Eye (tissue), 1 donor: ENCODE data around the gene CPA1.
A peak's percentile ranks its signal among the peaks of the same experiment; 100 is the strongest.

ENCODE experiments used
- DNase-seq: peaks from one replicate; pipeline ENCODE4 v3.0.0-alpha.2; 2015

CPA1 gene

GRCh38 chr7:130397051-130397757 is 16.9 kb downstream of the CPA1 start:
- no peak for DNase-seq

GRCh38 chr7:130397758-130398073 is 17.4 kb downstream of the CPA1 start:
- peak; percentile 76 for DNase-seq

- DNase-seq: no peak
These were observed 18.3 kb downstream of the CPA1 start for GRCh38 chr7:130398526-130399090.

- DNase-seq: peak; percentile 57
These were observed 19.9 kb downstream of the CPA1 start for GRCh38 chr7:130400120-130400572.

GRCh38 chr7:130401101-130401500 is 20.8 kb downstream of the CPA1 start:
- no peak for DNase-seq

- no peak for DNase-seq
These were observed 21.3 kb downstream of the CPA1 start for GRCh38 chr7:130401578-130401977.

- DNase-seq: no peak
These were observed 24.7 kb downstream of the CPA1 start for GRCh38 chr7:130405003-130405402.

- DNase-seq: no peak
These were observed 28.9 kb downstream of the CPA1 start for GRCh38 chr7:130409067-130409711.

GRCh38 chr7:130409712-130410072 is 29.4 kb downstream of the CPA1 start:
- no peak for DNase-seq

- DNase-seq: no peak
These were observed 30.7 kb downstream of the CPA1 start for GRCh38 chr7:130410868-130411541.

GRCh38 chr7:130413201-130413600 is 32.9 kb downstream of the CPA1 start:
- no peak for DNase-seq

GRCh38 chr7:130415006-130415405 is 34.7 kb downstream of the CPA1 start:
- DNase-seq: no peak

GRCh38 chr7:130417213-130417612 is 36.9 kb downstream of the CPA1 start:
- DNase-seq: no peak

GRCh38 chr7:130418306-130418705 is 38.0 kb downstream of the CPA1 start:
- no peak for DNase-seq

- DNase-seq: no peak
These were observed 39.4 kb downstream of the CPA1 start for GRCh38 chr7:130419658-130420057.

GRCh38 chr7:130420943-130421578 is 40.8 kb downstream of the CPA1 start:
- peak; percentile 44 for DNase-seq

- no peak for DNase-seq
These were observed 41.4 kb downstream of the CPA1 start for GRCh38 chr7:130421684-130422083.

GRCh38 chr7:130423501-130424037 is 43.3 kb downstream of the CPA1 start:
- no peak for DNase-seq

GRCh38 chr7:130425796-130426195 is 45.5 kb downstream of the CPA1 start:
- DNase-seq: no peak

GRCh38 chr7:130426564-130426963 is 46.3 kb downstream of the CPA1 start:
- DNase-seq: no peak

- DNase-seq: peak; percentile 48
These were observed 48.7 kb downstream of the CPA1 start for GRCh38 chr7:130429019-130429418.

GRCh38 chr7:130430115-130430514 is 49.8 kb downstream of the CPA1 start:
- DNase-seq: no peak
